HepG2 (cell line): ENCODE data around the gene CAMTA1. TPM values are rescaled to one million over a fixed set of nuclear protein-coding genes. Genes with fewer than 3 reads are reported as not detected.

ENCODE experiments used
- CREM ChIP-seq, 2 experiments: sonication (generic) in 1 of 2; formaldehyde crosslinking in 1 of 2; IDR thresholded peaks; 2 replicates each; pipeline versions ENCODE4 v1.4.0 to v1.6.1; 2016 to 2020; ENCODE audit warnings: antibody characterized with exemption in 1 of 2, mild to moderate bottlenecking in 1 of 2, missing genetic modification reagents in 1 of 2
- FLYWCH1 ChIP-seq: sonication (generic); formaldehyde crosslinking; IDR thresholded peaks from 2 replicates; pipeline ENCODE4 v1.8.1; 2023; ENCODE audit warnings: mild to moderate bottlenecking, missing genetic modification reagents
- GPBP1L1 ChIP-seq: sonication (generic); formaldehyde crosslinking; IDR thresholded peaks from 2 replicates; pipeline ENCODE4 v1.5.0; 2020; ENCODE audit warnings: mild to moderate bottlenecking, missing genetic modification reagents
- MTF2 ChIP-seq: sonication (generic); formaldehyde crosslinking; IDR thresholded peaks from 2 replicates; pipeline ENCODE4 v1.5.0; 2020; ENCODE audit warnings: missing genetic modification reagents, borderline replicate concordance
- PHF21A ChIP-seq: sonication (generic); formaldehyde crosslinking; IDR thresholded peaks from 2 replicates; pipeline ENCODE4 v1.5.0; 2020; ENCODE audit warnings: mild to moderate bottlenecking, missing genetic modification reagents
- RELA ChIP-seq: sonication (generic); formaldehyde crosslinking; IDR thresholded peaks from 2 replicates; pipeline ENCODE4 v1.4.0; 2020; ENCODE audit warnings: missing genetic modification reagents
- RFXANK ChIP-seq: IDR thresholded peaks from 2 replicates; pipeline ENCODE4 v1.6.1; 2016
- SMARCC2 ChIP-seq: fragments of 450-650 bp; IDR thresholded peaks from 2 replicates; pipeline ENCODE4 v1.6.1; 2017; ENCODE audit warnings: antibody characterized with exemption, mild to moderate bottlenecking
- SRSF9 ChIP-seq: fragments of 200-400 bp; formaldehyde crosslinking; IDR thresholded peaks from 2 replicates; pipeline ENCODE4 v1.6.1; 2018; ENCODE audit warnings: borderline replicate concordance, mild to moderate bottlenecking, low read depth, low read length; ENCODE audit not compliant: insufficient read depth, poor library complexity, severe bottlenecking
- TBX3 ChIP-seq: fragments of 450-650 bp; IDR thresholded peaks from 2 replicates; pipeline ENCODE4 v1.6.1; 2017; ENCODE audit warnings: antibody characterized with exemption, mild to moderate bottlenecking, inconsistent platforms, borderline replicate concordance
- TCF7L2 ChIP-seq: IDR thresholded peaks from 2 replicates; pipeline ENCODE4 v1.6.1; 2011; ENCODE audit warnings: mild to moderate bottlenecking, low read depth, low read length, moderate library complexity
- ZBTB1 ChIP-seq: sonication (generic); formaldehyde crosslinking; IDR thresholded peaks from 2 replicates; pipeline ENCODE4 v1.4.0; 2020; ENCODE audit warnings: missing genetic modification reagents, borderline replicate concordance
- ZBTB3 ChIP-seq: sonication (generic); formaldehyde crosslinking; IDR thresholded peaks from 2 replicates; pipeline ENCODE4 v1.4.0; 2020; ENCODE audit warnings: low read depth, mild to moderate bottlenecking, moderate library complexity, missing genetic modification reagents, borderline replicate concordance
- ZBTB7B ChIP-seq: sonication (generic); formaldehyde crosslinking; IDR thresholded peaks from 2 replicates; pipeline ENCODE4 v1.4.0; 2020; ENCODE audit warnings: missing genetic modification reagents
- ZNF12 ChIP-seq: sonication (generic); formaldehyde crosslinking; IDR thresholded peaks from 2 replicates; pipeline ENCODE4 v1.5.0; 2020; ENCODE audit warnings: missing genetic modification reagents
- ZNF17 ChIP-seq: sonication (generic); formaldehyde crosslinking; IDR thresholded peaks from 2 replicates; pipeline ENCODE4 v1.5.0; 2020; ENCODE audit warnings: mild to moderate bottlenecking, missing genetic modification reagents
- ZNF253 ChIP-seq: sonication (generic); formaldehyde crosslinking; IDR thresholded peaks from 2 replicates; pipeline ENCODE4 v1.8.0; 2022; ENCODE audit warnings: mild to moderate bottlenecking, missing genetic modification reagents, borderline replicate concordance
- ZNF552 ChIP-seq: sonication (generic); formaldehyde crosslinking; IDR thresholded peaks from 2 replicates; pipeline ENCODE4 v1.9.0; 2022; ENCODE audit warnings: missing genetic modification reagents, mild to moderate bottlenecking, borderline replicate concordance
- ZNF660 ChIP-seq: sonication (generic); formaldehyde crosslinking; IDR thresholded peaks from 2 replicates; pipeline ENCODE4 v1.5.1; 2020; ENCODE audit warnings: mild to moderate bottlenecking, low read depth, missing genetic modification reagents, borderline replicate concordance
- ZNF746 ChIP-seq: sonication (generic); formaldehyde crosslinking; IDR thresholded peaks from 2 replicates; pipeline ENCODE4 v1.8.0; 2022; ENCODE audit warnings: mild to moderate bottlenecking, missing genetic modification reagents
- ZNF788 ChIP-seq: sonication (generic); formaldehyde crosslinking; IDR thresholded peaks from 2 replicates; pipeline ENCODE4 v1.5.0; 2020; ENCODE audit warnings: mild to moderate bottlenecking, missing genetic modification reagents, borderline replicate concordance
- polyA plus RNA-seq, 8 experiments: library from polyadenylated mRNA; depleted of rRNA in 3 of 8; stranded (reverse) in 7 of 8; unstranded in 1 of 8; fragments of >200 nt; fragmentation: Illumina TruSeq in 4 of 8; extraction: Trizol in 4 of 8; gene quantifications; 2 replicates each; pipeline versions ENCODE4 v1.2.1 to v1.2.3, GENCODE V29; 2011 to 2016; ENCODE audit warnings: low read depth in 4 of 8, missing spikeins in 1 of 8, mixed read lengths in 1 of 8; ENCODE audit not compliant: insufficient read depth in 1 of 8
- total RNA-seq, 5 experiments: library from RNA; depleted of rRNA; stranded (reverse); fragments of >200 nt; fragmentation: Illumina TruSeq; extraction: Trizol; gene quantifications; 2 replicates each; pipeline ENCODE4 v1.2.3, GENCODE V29; 2016; ENCODE audit warnings: low read depth in 1 of 5
- TF ChIP-seq, protein P1 (sequence below): sonication (generic); formaldehyde crosslinking; IDR thresholded peaks from 2 replicates; pipeline ENCODE4 v1.5.0; 2020; ENCODE audit warnings: missing genetic modification reagents
- TF ChIP-seq, protein P2 (sequence below): sonication (generic); formaldehyde crosslinking; IDR thresholded peaks from 2 replicates; pipeline ENCODE4 v1.4.0; 2020; ENCODE audit warnings: mild to moderate bottlenecking, missing genetic modification reagents
- TF ChIP-seq, protein P3 (sequence below): sonication (generic); formaldehyde crosslinking; IDR thresholded peaks from 2 replicates; pipeline ENCODE4 v1.9.0; 2022; ENCODE audit warnings: missing genetic modification reagents, mild to moderate bottlenecking, borderline replicate concordance

The CAMTA1 gene
- total and polyA plus RNA-seq, 2 of the 13 experiments (the other 11 are each of a cell fraction or from before 2014, with no cell fraction given): 25.0 to 36.4 TPM

- TF ChIP-seq, protein P1, sequence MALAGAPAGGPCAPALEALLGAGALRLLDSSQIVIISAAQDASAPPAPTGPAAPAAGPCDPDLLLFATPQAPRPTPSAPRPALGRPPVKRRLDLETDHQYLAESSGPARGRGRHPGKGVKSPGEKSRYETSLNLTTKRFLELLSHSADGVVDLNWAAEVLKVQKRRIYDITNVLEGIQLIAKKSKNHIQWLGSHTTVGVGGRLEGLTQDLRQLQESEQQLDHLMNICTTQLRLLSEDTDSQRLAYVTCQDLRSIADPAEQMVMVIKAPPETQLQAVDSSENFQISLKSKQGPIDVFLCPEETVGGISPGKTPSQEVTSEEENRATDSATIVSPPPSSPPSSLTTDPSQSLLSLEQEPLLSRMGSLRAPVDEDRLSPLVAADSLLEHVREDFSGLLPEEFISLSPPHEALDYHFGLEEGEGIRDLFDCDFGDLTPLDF (CRISPR knock-in tag): no peak
- TF ChIP-seq, protein P2, sequence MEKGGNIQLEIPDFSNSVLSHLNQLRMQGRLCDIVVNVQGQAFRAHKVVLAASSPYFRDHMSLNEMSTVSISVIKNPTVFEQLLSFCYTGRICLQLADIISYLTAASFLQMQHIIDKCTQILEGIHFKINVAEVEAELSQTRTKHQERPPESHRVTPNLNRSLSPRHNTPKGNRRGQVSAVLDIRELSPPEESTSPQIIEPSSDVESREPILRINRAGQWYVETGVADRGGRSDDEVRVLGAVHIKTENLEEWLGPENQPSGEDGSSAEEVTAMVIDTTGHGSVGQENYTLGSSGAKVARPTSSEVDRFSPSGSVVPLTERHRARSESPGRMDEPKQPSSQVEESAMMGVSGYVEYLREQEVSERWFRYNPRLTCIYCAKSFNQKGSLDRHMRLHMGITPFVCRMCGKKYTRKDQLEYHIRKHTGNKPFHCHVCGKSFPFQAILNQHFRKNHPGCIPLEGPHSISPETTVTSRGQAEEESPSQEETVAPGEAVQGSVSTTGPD (CRISPR knock-in tag): no peak
- TF ChIP-seq FLYWCH1 (CRISPR knock-in tag): no peak
- TF ChIP-seq MTF2: no peak
- TF ChIP-seq ZNF253 (CRISPR knock-in tag): no peak
- no peak for TF ChIP-seq SRSF9
- TF ChIP-seq ZBTB7B (CRISPR knock-in tag): peak; percentile 66; the same call in 1 of the 2 replicates
- TF ChIP-seq TCF7L2: no peak
- no peak for TF ChIP-seq ZNF552 (CRISPR knock-in tag)
- TF ChIP-seq, protein P3, sequence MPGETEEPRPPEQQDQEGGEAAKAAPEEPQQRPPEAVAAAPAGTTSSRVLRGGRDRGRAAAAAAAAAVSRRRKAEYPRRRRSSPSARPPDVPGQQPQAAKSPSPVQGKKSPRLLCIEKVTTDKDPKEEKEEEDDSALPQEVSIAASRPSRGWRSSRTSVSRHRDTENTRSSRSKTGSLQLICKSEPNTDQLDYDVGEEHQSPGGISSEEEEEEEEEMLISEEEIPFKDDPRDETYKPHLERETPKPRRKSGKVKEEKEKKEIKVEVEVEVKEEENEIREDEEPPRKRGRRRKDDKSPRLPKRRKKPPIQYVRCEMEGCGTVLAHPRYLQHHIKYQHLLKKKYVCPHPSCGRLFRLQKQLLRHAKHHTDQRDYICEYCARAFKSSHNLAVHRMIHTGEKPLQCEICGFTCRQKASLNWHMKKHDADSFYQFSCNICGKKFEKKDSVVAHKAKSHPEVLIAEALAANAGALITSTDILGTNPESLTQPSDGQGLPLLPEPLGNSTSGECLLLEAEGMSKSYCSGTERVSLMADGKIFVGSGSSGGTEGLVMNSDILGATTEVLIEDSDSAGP (CRISPR knock-in tag): no peak
- TF ChIP-seq ZNF12 (CRISPR knock-in tag): no peak
- peak; percentile 97 for TF ChIP-seq PHF21A (CRISPR knock-in tag)
- no peak for TF ChIP-seq RFXANK (CRISPR knock-in tag)
- TF ChIP-seq ZNF17 (CRISPR knock-in tag): no peak
- no peak for TF ChIP-seq RELA (CRISPR knock-in tag)
- TF ChIP-seq GPBP1L1 (CRISPR knock-in tag): no peak
- TF ChIP-seq CREM (IDR thresholded peaks at IDR 0.05): peak; percentile 35; the same call in 1 of the 2 replicates
- TF ChIP-seq CREM (CRISPR knock-in tag; IDR thresholded peaks at IDR 0.05): no peak
- TF ChIP-seq ZBTB1 (CRISPR knock-in tag): no peak
- TF ChIP-seq ZBTB3 (CRISPR knock-in tag): no peak
- TF ChIP-seq SMARCC2: no peak
- no peak for TF ChIP-seq ZNF660 (CRISPR knock-in tag)
- 0 out of 2 replicates have a peak, but pooled peaks have one; percentile 41 for TF ChIP-seq ZNF788 (CRISPR knock-in tag)
- TF ChIP-seq ZNF746: 0 out of 2 replicates have a peak, but pooled peaks have one; percentile 29
- TF ChIP-seq TBX3: no peak
Observed at GRCh38 chr1:7688659-7689058, 903.4 kb downstream of the CAMTA1 start (continued).
